HUDEP-2 (cell line): ENCODE data around the gene ANKS1B.
"Not testable (repeated sequence)": the region's sequence is repeated elsewhere in the genome, so short reads cannot be mapped to it uniquely, and the experiment has no call there.

Source experiments
- DNase-seq, 76 experiments: peaks; one replicate each; lab custom pipeline; 2025; ENCODE audit not compliant: unreplicated experiment in 76 of 76; lab: John Stamatoyannopoulos, UW

ANKS1B gene

GRCh38 chr12:99039367-99040120 lies 945.2 kb downstream of the ANKS1B start:
- no peak for DNase-seq

GRCh38 chr12:99036566-99036965 lies 948.2 kb downstream of the ANKS1B start:
- no peak for DNase-seq

DNA sequence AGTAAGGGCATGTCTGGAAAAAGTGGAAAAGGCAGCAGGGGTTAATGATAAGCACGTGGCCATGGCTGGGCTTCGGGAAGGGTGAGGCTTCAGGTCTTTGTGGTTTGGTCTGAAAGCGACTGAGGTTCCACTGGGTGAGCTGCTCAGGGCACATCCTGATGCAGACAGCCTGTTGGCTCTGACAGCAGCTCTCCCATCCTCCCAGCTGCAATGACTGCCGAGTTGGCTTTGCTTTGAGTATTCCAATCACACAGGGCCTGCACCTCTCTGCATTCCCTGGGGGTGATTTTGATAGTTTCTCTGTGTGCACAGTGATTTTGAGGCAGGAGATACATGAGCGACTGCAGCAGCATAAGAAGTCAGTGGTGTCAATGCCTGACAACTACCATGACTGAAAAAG lies 948.9 kb downstream of the ANKS1B start:
- DNase-seq, result no peak

DNA sequence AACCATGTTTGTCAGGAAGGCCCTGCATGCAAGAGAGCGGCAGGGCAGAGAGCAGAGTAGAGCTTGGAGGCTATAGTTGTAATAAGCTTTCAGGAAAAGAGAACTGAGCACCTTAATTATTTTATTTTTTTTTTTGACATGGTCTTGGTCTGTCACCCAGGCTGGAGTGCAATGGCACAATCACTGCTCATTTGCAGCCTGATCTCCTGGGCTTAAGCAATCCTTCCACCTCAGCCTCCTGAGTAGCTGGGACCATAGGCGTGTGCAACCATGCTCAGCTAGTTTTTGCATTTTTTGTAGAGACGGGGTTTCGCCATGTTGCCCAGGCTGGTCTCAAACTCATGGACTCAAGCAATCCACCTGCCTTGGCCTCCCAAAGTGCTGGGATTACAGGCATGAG lies 950.5 kb downstream of the ANKS1B start:
- not testable (repeated sequence) for DNase-seq

DNA sequence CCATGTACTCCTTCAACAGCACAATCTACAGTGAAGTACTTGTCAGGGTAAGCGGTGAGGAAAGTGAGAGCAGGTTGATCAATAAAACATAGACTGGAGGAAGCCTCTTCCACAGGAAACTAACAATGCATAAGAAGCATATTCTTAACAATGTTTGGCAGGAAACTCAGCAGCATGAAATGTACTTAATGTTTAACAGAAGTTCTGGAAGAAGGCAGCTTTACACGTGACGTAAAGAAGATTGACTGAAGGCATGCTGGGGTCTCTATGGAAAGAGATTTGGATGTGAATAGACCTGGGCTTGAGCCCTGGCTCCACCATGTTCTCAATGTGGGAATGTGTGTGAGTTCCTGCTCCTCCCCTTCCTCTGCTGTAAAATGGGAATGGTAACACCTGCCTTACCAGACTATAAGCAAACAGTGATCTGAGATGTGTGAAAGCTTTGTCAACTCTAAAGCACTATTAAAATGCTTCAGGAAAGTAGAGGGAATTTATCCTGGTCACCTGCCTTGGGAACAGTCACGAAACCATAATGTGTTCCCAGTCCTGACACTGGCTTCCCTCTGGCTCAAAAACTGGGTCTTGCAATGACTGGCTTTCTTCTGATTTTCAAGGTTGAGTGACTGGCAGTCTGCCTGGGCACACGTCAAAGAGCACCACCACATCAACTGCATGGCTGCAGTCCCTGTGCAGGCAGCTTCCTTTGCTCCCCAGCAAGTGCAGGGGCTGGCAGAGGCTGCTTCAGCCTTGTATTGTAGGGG lies 955.0 kb downstream of the ANKS1B start:
- no peak for DNase-seq

DNA sequence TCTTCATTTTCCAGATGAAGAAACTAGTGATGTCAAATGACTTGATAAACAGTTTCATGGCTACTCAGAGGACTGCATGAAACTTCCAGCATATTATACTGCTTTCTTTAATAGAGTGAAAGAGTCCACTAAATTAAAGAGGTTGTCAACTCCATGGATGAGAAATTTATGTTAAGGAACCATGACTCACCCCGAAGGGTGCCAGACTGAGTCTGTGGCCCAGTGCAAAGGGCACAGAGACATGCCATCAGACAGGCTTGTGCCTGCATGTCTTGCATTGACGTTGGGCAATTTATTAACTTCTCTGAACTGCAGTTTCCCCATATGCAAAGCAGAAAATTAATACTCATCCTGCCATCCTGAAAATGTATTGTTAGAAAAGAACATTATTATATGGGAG lies 957.3 kb downstream of the ANKS1B start:
- DNase-seq, result no peak

GRCh38 chr12:99027055-99027393 lies 957.7 kb downstream of the ANKS1B start:
- no peak for DNase-seq

DNA sequence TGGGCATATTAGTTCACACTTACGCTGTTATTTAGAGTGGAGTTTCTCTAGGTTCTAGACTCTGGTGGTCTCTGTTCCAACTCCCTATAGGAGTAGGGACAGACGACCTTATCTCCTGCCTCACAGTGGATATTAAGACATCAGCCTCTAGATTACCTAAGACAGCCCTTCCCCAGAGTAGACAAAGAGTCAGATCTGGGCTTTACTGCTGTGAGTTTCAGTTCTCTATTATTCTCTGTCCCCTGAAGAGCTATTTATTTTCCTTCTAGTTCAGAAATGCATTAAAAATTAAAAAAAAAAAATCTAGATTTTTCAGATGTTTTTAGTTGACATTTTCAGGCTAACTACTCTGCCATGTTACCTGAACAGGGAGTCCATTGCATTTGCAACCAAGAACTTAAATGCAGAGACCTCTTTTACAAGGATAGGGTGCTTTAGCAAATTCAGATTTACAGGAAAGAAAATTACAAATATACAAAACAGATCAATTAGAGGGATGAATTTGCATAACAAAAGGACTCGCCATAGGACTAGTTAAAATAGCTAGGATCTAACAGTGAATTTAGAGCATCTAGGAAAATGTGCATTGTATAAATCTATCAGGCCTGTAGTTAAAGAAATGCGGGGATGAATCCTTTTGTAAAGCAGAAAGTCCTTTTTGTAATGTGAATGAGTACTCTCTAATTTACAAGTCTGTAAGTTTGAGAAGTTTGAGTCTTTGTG lies 958.2 kb downstream of the ANKS1B start:
- DNase-seq, result no peak

- DNase-seq, result no peak
These were observed 959.9 kb downstream of the ANKS1B start for GRCh38 chr12:99024870-99025269.

DNA sequence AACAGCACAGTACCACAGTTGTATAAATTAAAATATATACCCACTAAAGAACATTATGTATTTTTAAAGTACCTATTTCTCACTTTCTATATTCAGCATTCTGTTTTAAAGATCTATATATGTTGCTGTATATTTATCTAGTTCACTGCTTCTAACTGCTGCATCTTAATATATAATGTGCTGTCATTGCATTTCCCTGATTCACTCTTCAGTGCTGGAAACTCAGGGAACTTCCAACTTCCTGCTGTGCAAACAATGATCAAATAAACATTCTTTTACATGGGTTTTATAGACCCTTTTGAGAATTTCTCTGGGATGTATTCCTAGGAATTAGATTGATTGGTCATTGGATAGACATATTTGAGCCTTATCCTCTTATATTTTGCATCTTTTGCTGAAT lies 960.5 kb downstream of the ANKS1B start:
- no peak for DNase-seq

- no peak for DNase-seq
These were observed 963.9 kb downstream of the ANKS1B start for GRCh38 chr12:99020871-99021270.

DNA sequence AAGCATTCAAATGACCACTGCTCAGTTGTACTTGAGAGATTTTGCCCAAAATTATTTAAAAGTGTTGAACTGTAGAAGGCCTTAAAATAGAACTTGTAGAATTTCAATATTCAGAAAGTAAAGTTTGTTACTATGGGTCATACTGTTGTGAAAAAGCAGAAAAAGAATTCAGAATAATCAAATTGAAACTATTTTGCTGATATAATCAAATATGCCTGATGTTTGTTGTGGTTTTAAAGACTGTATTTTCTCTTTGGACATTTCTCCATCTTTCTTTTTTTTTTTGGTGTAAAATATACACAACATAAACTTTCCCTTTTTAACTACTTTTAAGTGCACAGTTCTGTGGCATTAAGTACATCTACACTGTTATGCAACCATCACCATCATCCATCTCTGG lies 964.9 kb downstream of the ANKS1B start:
- no peak for DNase-seq

DNA sequence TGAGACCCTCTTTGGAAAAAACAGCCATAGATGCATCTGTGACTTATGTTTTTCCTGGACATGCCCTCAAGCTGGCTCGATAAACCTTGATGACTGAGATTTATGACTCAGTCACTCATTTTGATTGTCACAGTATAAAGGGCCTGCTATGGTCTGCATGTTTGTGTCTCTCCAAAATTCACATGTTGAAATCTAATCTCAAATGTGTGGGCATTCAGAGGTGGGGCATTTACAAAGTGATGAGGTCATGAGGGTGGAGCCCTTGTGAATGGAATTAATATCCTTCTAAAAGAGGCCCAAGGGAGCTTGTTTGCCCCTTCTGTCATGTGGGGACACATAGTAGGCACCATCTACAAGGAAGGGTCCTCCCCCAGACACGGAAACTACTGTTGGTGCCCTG lies 966.8 kb downstream of the ANKS1B start:
- DNase-seq, result no peak

DNA sequence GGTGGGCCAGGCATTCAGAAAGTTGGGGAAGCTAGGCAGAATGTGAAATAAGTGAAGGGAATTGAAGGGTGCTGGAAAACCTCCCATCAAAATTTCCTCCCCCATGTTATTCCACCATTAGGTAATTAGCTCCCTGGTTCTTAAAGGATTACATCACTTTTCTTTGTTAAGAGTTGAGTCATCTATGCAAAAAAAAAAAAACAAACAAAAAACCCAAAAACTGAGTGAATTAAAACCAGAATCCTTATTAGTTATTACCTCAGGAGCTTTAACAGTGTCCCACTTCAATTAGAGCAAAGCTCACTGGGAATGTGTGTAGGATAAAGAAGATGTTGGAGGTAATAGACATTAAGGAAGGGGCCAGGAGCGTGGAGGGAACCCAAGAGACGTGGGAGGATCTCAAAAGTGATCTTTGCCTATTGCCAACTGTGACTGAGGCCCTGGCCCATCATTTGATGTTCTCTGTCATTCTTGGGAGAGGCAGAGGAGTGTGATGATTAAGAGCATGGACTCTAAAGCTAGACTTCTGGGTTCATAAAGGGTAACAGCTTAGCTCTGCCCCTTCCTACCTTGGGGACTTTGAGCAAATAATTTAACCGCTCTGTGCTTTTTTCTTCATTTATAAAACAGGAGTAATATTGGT lies 975.0 kb downstream of the ANKS1B start:
- DNase-seq, result no peak

DNA sequence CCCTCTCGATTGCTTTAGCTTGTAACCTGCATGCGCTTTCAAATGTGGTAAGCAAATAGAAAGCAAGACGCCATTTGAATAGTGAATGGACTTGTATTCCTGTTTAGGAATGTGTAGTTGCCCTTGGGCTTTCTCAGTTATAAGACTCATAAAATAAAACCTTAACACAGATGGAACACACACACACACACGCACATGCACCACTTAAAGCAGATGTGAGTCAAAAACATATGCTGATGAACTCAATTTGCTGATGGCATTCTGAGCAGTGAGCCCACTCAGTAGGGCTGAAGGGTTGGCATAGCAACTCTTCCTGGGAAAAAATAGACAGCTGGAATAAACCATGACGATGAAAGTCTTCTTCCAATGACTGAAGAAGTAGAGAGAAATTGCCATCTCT lies 979.1 kb downstream of the ANKS1B start:
- no peak for DNase-seq

GRCh38 chr12:99004799-99005466 lies 979.8 kb downstream of the ANKS1B start:
- DNase-seq, result no peak

GRCh38 chr12:99002731-99003130 lies 982.0 kb downstream of the ANKS1B start:
- DNase-seq, result no peak

- DNase-seq, result no peak
These were observed 982.6 kb downstream of the ANKS1B start for GRCh38 chr12:99002156-99002555.

- no peak for DNase-seq
These were observed 985.2 kb downstream of the ANKS1B start for GRCh38 chr12:98999559-98999958.

DNA sequence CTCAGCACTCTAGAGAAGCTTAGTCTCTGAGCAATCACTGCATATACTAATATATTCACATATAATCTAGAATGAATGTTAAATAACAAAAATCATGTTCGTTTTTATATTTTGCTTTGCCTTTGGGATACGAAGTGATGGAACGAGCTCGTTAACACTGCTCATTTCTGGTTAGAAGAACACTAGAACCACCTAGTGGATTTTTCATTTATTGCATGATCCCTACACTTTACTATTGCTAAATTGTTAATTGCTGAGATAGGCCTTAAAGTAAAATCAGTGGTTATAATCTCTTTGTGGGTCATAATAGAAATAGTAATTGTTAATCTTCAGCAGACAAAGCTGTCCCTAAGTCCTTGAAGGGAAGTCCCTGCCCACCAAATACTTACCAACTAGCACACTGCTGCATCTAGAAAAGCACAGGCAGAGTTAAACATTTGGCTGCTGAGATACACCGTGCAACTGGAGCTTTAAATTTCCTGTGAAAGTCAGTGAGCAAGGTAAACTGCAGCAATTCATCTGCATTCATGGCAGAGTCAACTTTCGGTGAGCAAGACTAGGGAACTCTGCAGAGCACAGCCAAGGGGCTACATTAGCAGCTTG lies 985.9 kb downstream of the ANKS1B start:
- peak in 10 of 76 experiments; percentile 1 to 17 (median 6) for DNase-seq
